NCI-H2227 (cell line): ENCODE data around the gene RCBTB2.
"Not testable (repeated sequence)": the region's sequence is repeated elsewhere in the genome, so short reads cannot be mapped to it uniquely, and the experiment has no call there.

Experiments
- DNase-seq: peaks from one replicate; lab custom pipeline; 2025; ENCODE audit not compliant: unreplicated experiment; lab: John Stamatoyannopoulos, UW

Gene RCBTB2

GRCh38 chr13:48456546-48456945, 76.3 kb downstream of the RCBTB2 start:
- DNase-seq, result no peak

DNA sequence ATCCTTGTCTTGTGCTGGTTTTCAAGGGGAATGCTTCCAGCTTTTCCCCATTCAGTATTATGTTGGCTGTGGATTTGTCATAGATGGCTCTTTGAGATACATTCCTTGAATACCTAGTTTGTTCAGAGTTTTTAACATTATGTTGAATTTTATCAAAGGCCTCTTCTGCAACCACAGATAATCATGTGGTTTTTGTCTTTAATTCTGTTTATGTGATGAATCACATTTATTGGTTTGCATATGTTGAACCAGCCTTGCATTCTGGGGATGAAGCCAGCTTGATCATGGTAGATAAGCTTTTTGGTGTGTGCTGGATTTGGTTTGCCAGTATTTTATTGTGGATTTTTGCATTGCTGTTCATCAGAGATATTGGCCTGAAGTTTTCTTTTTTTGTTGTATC, 81.7 kb downstream of the RCBTB2 start:
- DNase-seq, result not testable (repeated sequence)

GRCh38 chr13:48449656-48450055, 83.2 kb downstream of the RCBTB2 start:
- DNase-seq, result no peak

DNA sequence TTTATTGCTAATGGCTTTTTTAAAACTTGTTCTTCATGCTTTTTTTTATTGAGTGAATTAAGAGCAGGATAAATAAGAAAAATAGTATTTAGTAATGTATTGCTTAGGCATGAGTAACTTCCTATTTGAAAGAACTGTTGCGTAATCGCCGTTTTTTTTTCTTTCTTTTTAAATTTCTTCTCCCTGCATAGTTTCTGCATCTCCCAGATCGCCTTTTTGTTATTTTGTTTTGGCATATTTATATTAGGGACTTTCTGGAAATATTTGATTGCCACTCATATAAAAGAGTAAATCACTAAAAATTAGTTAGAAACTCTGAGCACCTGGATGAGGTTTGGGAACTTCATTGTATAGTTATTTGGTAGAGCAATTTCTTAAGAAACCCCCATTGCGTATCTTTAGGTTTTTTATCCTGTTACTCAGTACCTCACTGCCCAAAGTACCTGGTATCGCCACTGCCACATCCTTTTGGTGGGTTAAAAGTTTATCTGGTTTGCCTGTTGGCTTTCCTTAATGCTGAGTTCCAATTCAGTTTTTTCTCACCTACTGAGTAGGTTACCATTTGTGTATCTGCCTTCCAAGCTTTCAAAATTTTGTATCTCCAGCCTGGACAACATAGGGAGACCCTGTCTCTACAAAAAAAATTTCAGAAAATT, 83.8 kb downstream of the RCBTB2 start:
- no peak for DNase-seq

- DNase-seq, result no peak
These were observed 84.5 kb downstream of the RCBTB2 start for GRCh38 chr13:48448285-48448958.

GRCh38 chr13:48446464-48446863, 86.4 kb downstream of the RCBTB2 start:
- DNase-seq, result no peak

- no peak for DNase-seq
These were observed 89.3 kb downstream of the RCBTB2 start for GRCh38 chr13:48443442-48444208.
